NOMO-1 treated with DMSO at 0.1 percent for 48 hours (cell line): ENCODE data around the gene GAPDHS.

Source experiments
- DNase-seq: peaks from one replicate; lab custom pipeline; 2025; ENCODE audit not compliant: unreplicated experiment; lab: John Stamatoyannopoulos, UW

Gene GAPDHS

DNA sequence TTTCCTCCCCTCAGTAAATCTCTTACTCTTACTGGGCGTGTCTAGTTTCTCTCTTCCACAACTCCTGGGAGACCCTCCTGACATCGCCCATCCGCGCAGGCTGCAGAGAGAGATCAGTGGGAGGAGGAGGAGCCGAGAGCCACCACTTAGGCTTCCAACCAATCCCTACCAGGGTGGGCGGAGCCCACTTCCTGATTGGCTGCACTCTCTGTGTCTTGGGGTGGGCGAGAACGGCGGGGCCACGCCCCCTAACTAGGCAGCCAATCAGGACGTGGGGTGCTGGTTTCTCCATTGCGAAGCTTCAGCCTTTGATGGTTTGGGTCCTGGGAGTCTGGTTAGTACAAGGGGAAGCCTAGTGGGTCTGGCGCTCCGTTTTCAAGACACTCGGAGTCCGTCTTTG is 52.6 kb downstream of the GAPDHS start, which contains the start of gene PMIS2:
Gene PMIS2 (plus strand): TSS at position 326 of the 400 bp plus-strand sequence. CDS start 87 bp downstream, outside the sequence.
- no peak for DNase-seq

DNA sequence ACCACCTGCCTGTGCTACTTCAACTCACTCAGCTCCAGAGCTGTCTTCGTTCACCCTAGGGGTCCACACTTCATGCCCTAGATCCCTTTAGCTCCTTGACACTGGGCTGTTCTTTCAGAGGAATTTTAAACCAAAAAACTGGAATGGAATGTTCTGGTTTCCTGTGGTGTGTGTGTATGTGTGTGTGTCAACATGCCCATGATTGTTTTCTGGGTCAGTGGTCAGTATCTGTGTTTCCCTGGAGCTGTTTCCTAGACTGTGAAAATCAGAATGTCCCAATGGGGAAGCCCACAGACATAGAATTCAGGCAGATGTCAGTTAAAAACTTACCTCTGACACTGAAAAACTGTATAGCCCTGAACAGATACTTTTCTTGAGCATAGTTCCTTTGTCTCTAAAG is 54.1 kb downstream of the GAPDHS start:
- no peak for DNase-seq

GRCh38 chr19:35590875-35591274 is 57.6 kb downstream of the GAPDHS start:
- DNase-seq: no peak

DNA sequence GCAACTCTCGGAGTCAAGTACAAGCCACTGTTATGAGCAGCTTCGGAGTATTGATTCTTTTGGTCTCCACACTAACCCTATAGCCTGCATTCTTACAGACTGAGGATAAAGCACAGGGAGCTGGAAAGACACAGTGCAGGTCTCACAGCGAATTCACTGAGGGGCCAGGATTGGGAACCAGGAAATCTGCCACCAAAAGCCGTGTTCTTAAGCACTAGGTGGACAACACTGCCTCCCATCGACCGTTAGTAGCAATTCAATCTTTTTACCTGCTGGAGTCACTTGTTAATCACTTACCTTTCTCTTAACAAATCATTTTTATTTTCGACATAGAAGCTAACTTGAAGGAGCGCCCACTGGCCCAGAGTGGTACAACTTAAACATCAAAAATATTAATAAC is 59.0 kb downstream of the GAPDHS start:
- DNase-seq: peak; percentile 8
